ENCODE results near the gene ARHGEF2. TPM values are rescaled to one million over a fixed set of nuclear protein-coding genes. Genes with fewer than 3 reads are reported as not detected.
A peak's percentile ranks its signal among the peaks of the same experiment; 100 is the strongest.

The ARHGEF2 gene
- total and polyA plus RNA-seq, 2 donors from 2014 or later = 32.3 to 99.6 TPM

DNA sequence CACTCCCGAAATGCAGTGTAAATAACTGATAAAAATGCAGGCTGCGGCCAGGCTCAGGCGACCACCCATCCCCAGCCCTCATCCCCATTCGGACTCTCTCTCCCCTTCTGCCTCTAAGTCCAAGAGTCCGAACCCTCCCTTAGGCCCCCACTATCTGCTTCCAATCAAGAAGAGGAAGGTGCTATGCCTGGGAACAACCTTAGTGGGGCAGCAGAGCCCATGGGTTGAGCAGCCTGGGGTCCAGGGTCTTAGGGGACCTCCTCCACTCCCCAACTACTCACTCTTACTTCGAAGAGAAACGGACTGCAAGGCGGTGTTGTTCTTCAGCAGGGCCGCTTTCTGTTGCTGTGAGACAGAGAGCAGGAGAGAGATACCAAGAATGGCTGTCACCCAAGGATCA is 12.2 kb downstream of the ARHGEF2 start:
- Histone ChIP-seq H3K4me3 (ENCODE audit: low read length in 3 of 3) (no peak overlapping the region), H3K27me3 (ENCODE audit: control insufficient read depth, insufficient read depth, low read length) (no peaks in the 10 kb centered on the region), H3K36me3 (ENCODE audit: control insufficient read depth in 2 of 3, insufficient read depth in 3 of 3, low read length in 3 of 3) (peaks cover 3 to 15% (median 9%) of the 10 kb centered on the region in 3 donors), H3K27ac (ENCODE audit: low read depth in 2 of 2, low read length in 2 of 2) (no peak overlapping the region), H3K4me1 (ENCODE audit: control insufficient read depth in 2 of 3, insufficient read depth in 2 of 3, low read depth in 1 of 3, low read length in 3 of 3) (peaks cover 8 to 43% (median 17%) of the 10 kb centered on the region in 3 donors), H3K9me3 (ENCODE audit: control insufficient read depth in 2 of 3, insufficient read depth in 1 of 3, low read length in 3 of 3) (no peaks in the 10 kb centered on the region), H3K9ac (ENCODE audit: low read length in 3 of 3) (no peak overlapping the region)
- intact Hi-C loops (cut with DNase I) = no loop called here
- DNase-seq = no peak
- TF ChIP-seq, protein P1, sequence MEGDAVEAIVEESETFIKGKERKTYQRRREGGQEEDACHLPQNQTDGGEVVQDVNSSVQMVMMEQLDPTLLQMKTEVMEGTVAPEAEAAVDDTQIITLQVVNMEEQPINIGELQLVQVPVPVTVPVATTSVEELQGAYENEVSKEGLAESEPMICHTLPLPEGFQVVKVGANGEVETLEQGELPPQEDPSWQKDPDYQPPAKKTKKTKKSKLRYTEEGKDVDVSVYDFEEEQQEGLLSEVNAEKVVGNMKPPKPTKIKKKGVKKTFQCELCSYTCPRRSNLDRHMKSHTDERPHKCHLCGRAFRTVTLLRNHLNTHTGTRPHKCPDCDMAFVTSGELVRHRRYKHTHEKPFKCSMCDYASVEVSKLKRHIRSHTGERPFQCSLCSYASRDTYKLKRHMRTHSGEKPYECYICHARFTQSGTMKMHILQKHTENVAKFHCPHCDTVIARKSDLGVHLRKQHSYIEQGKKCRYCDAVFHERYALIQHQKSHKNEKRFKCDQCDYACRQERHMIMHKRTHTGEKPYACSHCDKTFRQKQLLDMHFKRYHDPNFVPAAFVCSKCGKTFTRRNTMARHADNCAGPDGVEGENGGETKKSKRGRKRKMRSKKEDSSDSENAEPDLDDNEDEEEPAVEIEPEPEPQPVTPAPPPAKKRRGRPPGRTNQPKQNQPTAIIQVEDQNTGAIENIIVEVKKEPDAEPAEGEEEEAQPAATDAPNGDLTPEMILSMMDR (IDR thresholded peaks at IDR 0.05; ENCODE audit: borderline replicate concordance, extremely low read depth, insufficient read depth) = no peak
- FAIRE-seq = no peak

DNA sequence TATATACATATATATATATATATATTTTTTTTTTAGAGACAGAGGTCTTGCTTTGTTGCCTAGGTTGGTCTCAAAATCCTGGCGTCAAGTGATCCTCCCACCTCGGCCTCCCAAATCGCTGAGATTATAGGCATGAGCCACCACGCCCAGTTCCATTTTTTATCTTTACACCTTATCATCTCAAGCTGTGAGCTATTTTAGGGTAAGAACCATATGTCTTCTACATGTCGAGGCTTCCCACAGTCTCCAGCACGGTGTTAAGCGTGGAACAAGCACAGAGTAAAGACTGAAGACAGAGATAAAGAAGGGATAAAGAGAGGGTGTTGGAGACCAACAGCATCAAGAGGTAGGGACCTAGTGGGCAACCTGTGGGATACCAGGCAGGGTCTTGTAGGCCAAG is 14.2 kb downstream of the ARHGEF2 start:
- no peak overlapping the region for H3K4me3 ChIP-seq (ENCODE audit: low read length in 3 of 3)
- intact Hi-C loops (cut with DNase I) = no loop called here
- H3K36me3 ChIP-seq (ENCODE audit: control insufficient read depth in 2 of 3, insufficient read depth in 3 of 3, low read length in 3 of 3) = peaks cover 7 to 21% (median 9%) of the 10 kb centered on the region in 3 donors
- H3K27me3 ChIP-seq (ENCODE audit: control insufficient read depth, insufficient read depth, low read length) = no peaks in the 10 kb centered on the region
- H3K9me3 ChIP-seq (ENCODE audit: control insufficient read depth in 2 of 3, insufficient read depth in 1 of 3, low read length in 3 of 3) = no peaks in the 10 kb centered on the region
- no peak for FAIRE-seq
- no peak overlapping the region for H3K27ac ChIP-seq (ENCODE audit: low read depth in 2 of 2, low read length in 2 of 2)
- TF ChIP-seq, protein P1 (IDR thresholded peaks at IDR 0.05; ENCODE audit: borderline replicate concordance, extremely low read depth, insufficient read depth) = no peak
- peaks cover 6 to 30% (median 17%) of the 10 kb centered on the region in 3 donors for H3K4me1 ChIP-seq (ENCODE audit: control insufficient read depth in 2 of 3, insufficient read depth in 2 of 3, low read depth in 1 of 3, low read length in 3 of 3)
- no peak overlapping the region for H3K9ac ChIP-seq (ENCODE audit: low read length in 3 of 3)
- no peak for DNase-seq

DNA sequence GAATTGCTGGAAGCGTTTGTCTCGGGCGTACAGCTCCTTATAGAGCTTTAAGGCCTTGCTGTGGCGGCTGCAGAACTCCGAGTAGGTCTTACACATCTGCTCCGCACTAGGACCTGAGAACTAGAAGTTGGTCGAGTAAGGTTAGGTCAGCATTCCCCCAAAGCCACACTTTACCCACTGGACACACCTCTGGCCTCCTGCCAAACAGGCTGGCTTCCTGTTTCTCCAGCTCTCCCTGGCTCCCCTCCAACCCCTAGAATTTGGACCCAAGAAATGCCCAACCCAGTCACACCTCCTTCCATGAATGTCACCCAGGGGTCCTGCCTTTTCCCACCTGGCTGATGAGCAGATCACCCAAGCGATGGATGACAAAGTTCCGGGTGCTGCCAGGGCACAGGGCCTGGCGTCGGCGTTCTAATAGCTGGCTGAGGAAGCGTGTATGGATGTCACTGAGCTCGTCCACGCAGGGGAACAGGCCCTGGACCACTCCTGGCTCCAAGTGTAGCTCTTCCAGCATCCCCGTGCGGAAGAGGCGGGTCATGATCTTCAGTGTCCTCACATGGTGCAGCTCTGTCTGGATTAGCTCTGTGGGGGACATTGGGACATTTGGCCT is 15.6 kb downstream of the ARHGEF2 start:
- no peak for FAIRE-seq
- H3K36me3 ChIP-seq (ENCODE audit: control insufficient read depth in 2 of 3, insufficient read depth in 3 of 3, low read length in 3 of 3) = peaks cover 11 to 21% (median 14%) of the 10 kb centered on the region in 3 donors
- H3K9ac ChIP-seq (ENCODE audit: low read length in 3 of 3) = peak overlapping the region in 1 of 3 donors; percentile 12
- no peak overlapping the region for H3K4me3 ChIP-seq (ENCODE audit: low read length in 3 of 3)
- TF ChIP-seq, protein P1 (IDR thresholded peaks at IDR 0.05; ENCODE audit: borderline replicate concordance, extremely low read depth, insufficient read depth) = no peak
- no peak overlapping the region for H3K27ac ChIP-seq (ENCODE audit: low read depth in 2 of 2, low read length in 2 of 2)
- no peaks in the 10 kb centered on the region for H3K9me3 ChIP-seq (ENCODE audit: control insufficient read depth in 2 of 3, insufficient read depth in 1 of 3, low read length in 3 of 3)
- peaks cover 3 to 17% (median 9%) of the 10 kb centered on the region in 3 donors for H3K4me1 ChIP-seq (ENCODE audit: control insufficient read depth in 2 of 3, insufficient read depth in 2 of 3, low read depth in 1 of 3, low read length in 3 of 3)
- H3K27me3 ChIP-seq (ENCODE audit: control insufficient read depth, insufficient read depth, low read length) = no peaks in the 10 kb centered on the region
- DNase-seq = peak in 1 of 5 donors; percentile 84
- intact Hi-C loops (cut with DNase I) = no loop called here

Data from kidney (tissue), 14 donors.